Osteoblast (primary cell): ENCODE data around the gene CD74. TPM values are rescaled to one million over a fixed set of nuclear protein-coding genes. Genes with fewer than 3 reads are reported as not detected.

Experiments
- DNase-seq: peaks from one replicate; pipeline ENCODE4 v3.0.0; 2011; ENCODE audit warnings: low spot score, mixed read lengths; ENCODE audit not compliant: insufficient read length; ENCODE audit errors: missing footprints
- H2AFZ ChIP-seq: 2 replicates; pipeline ENCODE4 v1.6.0; 2011; ENCODE audit warnings: mild to moderate bottlenecking, low read length
- H3K27ac ChIP-seq: 2 replicates; pipeline ENCODE4 v1.5.1; 2011; ENCODE audit warnings: mild to moderate bottlenecking, low read depth, low read length, moderate library complexity
- H3K27me3 ChIP-seq: 2 replicates; pipeline ENCODE4 v1.6.0; 2012; ENCODE audit warnings: mild to moderate bottlenecking, control low read depth, inconsistent platforms, low read length, moderate library complexity; ENCODE audit not compliant: insufficient read depth
- H3K36me3 ChIP-seq: 2 replicates; pipeline ENCODE4 v1.5.1; 2011; ENCODE audit warnings: mild to moderate bottlenecking, low read length, control low read depth, moderate library complexity; ENCODE audit not compliant: insufficient read depth
- H3K4me1 ChIP-seq: 2 replicates; pipeline ENCODE4 v1.5.1; 2011; ENCODE audit warnings: mild to moderate bottlenecking, low read length, control low read depth, moderate library complexity; ENCODE audit not compliant: insufficient read depth
- H3K4me2 ChIP-seq: 2 replicates; pipeline ENCODE4 v1.6.0; 2011; ENCODE audit warnings: mild to moderate bottlenecking, low read length; ENCODE audit not compliant: insufficient read depth
- H3K4me3 ChIP-seq: fragments of 200-600 bp; sonication (generic); 3 replicates; pipeline ENCODE4 v1.5.1; 2012; ENCODE audit warnings: mild to moderate bottlenecking, low read length, inconsistent platforms; ENCODE audit not compliant: insufficient read depth
- H3K79me2 ChIP-seq: 2 replicates; pipeline ENCODE4 v1.6.0; 2012; ENCODE audit warnings: mild to moderate bottlenecking, low read length, control low read depth, inconsistent platforms; ENCODE audit not compliant: insufficient read depth
- H3K9me3 ChIP-seq: 2 replicates; pipeline ENCODE4 v1.5.1; 2011; ENCODE audit warnings: low read depth, low read length, control low read depth
- H4K20me1 ChIP-seq: 2 replicates; pipeline ENCODE4 v1.6.0; 2012; ENCODE audit warnings: mild to moderate bottlenecking, low read length, control low read depth; ENCODE audit not compliant: insufficient read depth
- total RNA-seq: library from RNA; depleted of rRNA; stranded (reverse); fragments of >200 nt; gene quantifications from 2 replicates; pipeline ENCODE4 v1.2.3, GENCODE V29; 2012
- TF ChIP-seq, protein P1 (sequence below): IDR thresholded peaks from 2 replicates; pipeline ENCODE4 v1.5.1; 2011; ENCODE audit warnings: mild to moderate bottlenecking, low read depth, low read length, moderate library complexity; ENCODE audit errors: extremely low read depth

The CD74 gene
- total RNA-seq, 1 donor = 21.4 TPM

DNA sequence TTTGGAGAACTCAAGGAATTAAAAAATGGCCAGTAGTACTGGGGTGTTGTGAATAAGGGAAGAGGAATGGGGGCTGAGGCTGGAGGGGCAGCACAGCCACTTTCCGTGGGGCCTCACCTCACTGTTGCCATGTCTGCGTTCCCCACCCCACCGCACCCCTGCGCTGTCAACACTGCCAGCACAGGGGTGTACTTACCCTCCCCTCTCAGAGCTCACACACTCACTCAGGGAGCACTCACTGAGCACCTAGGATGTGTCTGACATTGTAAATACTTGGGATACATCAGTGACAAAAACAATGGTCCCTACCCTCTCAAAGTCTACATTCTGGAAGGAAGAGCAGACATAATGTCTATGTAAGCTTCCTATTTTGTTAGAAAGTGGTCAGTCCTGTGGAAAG lies 40.2 kb upstream of the CD74 start:
- Histone ChIP-seq H3K4me1 (peaks cover 10% of the 10 kb centered on the region), H3K36me3 (peaks cover 4% of the 10 kb centered on the region), H3K27ac (no peak overlapping the region), H2AFZ (no peak overlapping the region), H3K4me3 (no peak overlapping the region), H3K9me3 (no peaks in the 10 kb centered on the region), H3K27me3 (no peaks in the 10 kb centered on the region), H3K4me2 (no peak overlapping the region), H3K79me2 (peaks cover 17% of the 10 kb centered on the region), H4K20me1 (peaks cover 16% of the 10 kb centered on the region)
- DNase-seq = no peak
- TF ChIP-seq, protein P1, sequence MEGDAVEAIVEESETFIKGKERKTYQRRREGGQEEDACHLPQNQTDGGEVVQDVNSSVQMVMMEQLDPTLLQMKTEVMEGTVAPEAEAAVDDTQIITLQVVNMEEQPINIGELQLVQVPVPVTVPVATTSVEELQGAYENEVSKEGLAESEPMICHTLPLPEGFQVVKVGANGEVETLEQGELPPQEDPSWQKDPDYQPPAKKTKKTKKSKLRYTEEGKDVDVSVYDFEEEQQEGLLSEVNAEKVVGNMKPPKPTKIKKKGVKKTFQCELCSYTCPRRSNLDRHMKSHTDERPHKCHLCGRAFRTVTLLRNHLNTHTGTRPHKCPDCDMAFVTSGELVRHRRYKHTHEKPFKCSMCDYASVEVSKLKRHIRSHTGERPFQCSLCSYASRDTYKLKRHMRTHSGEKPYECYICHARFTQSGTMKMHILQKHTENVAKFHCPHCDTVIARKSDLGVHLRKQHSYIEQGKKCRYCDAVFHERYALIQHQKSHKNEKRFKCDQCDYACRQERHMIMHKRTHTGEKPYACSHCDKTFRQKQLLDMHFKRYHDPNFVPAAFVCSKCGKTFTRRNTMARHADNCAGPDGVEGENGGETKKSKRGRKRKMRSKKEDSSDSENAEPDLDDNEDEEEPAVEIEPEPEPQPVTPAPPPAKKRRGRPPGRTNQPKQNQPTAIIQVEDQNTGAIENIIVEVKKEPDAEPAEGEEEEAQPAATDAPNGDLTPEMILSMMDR = no peak

DNA sequence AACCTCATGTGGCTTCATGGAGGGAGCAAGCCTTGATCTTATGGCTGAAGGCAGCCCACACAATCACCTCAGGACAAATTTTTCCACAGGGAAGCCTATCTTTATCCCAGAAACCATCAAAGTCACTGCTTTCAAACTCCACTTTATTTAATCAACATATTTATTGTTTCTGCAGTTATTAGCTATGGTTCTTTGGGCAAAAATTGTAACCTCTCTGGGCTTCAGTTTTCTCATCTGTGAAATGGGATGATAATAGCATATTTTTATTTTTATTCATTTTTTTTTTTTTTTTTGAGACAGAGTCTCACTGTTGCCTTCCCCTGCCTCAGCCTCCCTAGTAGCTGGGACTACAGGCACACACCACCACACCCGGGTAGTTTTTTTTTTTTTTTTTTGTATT lies 38.9 kb upstream of the CD74 start:
- TF ChIP-seq, protein P1 = no peak
- DNase-seq = no peak
- Histone ChIP-seq H3K9me3 (no peaks in the 10 kb centered on the region), H3K4me1 (peaks cover 22% of the 10 kb centered on the region), H3K79me2 (peaks cover 30% of the 10 kb centered on the region), H2AFZ (no peak overlapping the region), H3K27ac (no peak overlapping the region), H3K36me3 (peaks cover 17% of the 10 kb centered on the region), H3K27me3 (no peaks in the 10 kb centered on the region), H3K4me2 (no peak overlapping the region), H4K20me1 (peaks cover 29% of the 10 kb centered on the region), H3K4me3 (no peak overlapping the region)

DNA sequence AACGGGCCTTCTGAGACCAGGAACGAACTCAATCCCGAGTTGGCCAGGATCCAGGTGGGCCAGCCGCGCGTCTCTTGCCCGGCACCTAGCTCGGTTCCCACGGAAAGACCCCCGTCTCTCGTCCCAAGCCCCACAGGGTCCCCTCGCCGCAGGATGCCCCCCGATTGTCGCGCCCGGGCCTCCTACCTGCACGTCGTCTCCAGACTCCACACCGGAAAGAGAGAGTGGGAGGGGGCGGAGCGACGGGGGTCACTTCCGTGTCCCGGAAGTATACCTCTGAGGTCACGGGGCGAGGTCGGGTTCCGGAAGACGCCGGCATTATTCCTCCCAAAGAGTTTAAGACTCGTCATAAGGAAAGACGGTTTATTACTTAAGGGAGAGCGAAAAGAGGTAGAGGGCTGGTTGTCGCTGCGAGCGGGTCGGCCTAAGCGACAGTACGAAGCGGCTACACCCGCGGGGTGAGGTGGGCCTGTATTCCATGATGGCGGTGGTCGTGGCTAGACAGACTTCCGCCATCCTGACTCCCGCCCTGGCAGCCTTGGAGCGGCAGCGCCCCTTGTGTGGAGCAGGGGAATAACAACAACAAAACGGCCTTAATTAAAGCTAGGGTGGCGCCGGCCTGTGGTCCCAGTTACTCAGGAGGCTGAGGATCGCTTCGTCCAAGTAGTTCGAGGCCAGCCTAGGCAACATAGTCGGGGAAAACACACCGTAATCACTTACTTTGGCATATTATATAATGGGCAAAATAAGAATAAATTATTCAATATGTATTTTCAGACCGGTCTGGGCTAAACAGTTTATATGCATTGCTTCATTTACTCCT lies 37.0 kb upstream of the CD74 start, which contains the start of gene RPS14:
Gene RPS14, minus strand, starts transcription at position 223 of the 823 bp plus-strand sequence. CDS start 2,006 bp downstream, outside the sequence.
- H3K4me2 ChIP-seq = peak within 1 kb of the TSS; percentile 96
- peak within 1 kb of the TSS; percentile 95 for H2AFZ ChIP-seq
- peak within 1 kb of the TSS; percentile 81 for H3K4me3 ChIP-seq
- peaks cover 47% of the 10 kb centered on the region for H4K20me1 ChIP-seq
- H3K9me3 ChIP-seq = no peaks in the 10 kb centered on the region
- DNase-seq = peak; percentile 98
- peak within 1 kb of the TSS; percentile 98 for H3K27ac ChIP-seq
- TF ChIP-seq, protein P1 = peak; percentile 93
- H3K79me2 ChIP-seq = peaks cover 44% of the 10 kb centered on the region
- peaks cover 36% of the 10 kb centered on the region for H3K36me3 ChIP-seq
- peaks cover 22% of the 10 kb centered on the region for H3K4me1 ChIP-seq
- no peaks in the 10 kb centered on the region for H3K27me3 ChIP-seq

DNA sequence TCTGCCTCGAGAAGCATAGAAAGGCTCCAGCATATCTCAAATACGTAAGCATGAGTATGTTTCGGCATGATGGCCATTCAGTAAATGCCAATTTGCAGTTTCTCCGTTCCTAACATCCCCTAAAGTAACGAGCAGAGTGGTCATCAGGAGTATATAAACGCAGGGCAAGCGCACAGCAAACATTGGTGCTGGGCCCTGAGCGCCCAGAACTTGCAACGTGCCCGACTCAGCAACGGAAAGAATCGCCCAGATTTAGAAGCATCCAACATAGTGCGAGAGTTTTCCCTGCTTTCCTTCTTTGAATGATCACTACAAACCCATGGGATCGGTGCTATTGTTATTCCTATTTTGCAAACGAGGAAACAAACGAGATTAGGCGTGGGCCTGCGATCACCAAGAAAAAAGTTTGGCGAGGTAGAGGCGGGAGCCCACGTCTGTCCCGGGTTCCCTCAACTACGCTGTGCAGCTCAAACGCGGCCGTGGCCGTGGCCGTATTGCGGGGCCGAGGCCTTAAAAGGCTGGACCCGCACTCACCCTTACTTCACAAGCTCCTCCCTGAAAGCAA lies 36.3 kb upstream of the CD74 start:
- Histone ChIP-seq H3K9me3 (no peaks in the 10 kb centered on the region), H3K27me3 (no peaks in the 10 kb centered on the region), H3K79me2 (peaks cover 44% of the 10 kb centered on the region), H3K27ac (peak overlapping the region; percentile 98), H3K4me2 (peak overlapping the region; percentile 96), H3K4me1 (peaks cover 22% of the 10 kb centered on the region), H3K4me3 (peak overlapping the region; percentile 81), H3K36me3 (peaks cover 42% of the 10 kb centered on the region), H2AFZ (peak overlapping the region; percentile 95), H4K20me1 (peaks cover 54% of the 10 kb centered on the region)
- no peak for DNase-seq
- TF ChIP-seq, protein P1 = no peak
